Neural progenitor cell (in vitro differentiated cells): ENCODE results near the gene TANC1. TPM values are rescaled to one million over a fixed set of nuclear protein-coding genes. Genes with fewer than 3 reads are reported as not detected.

Experiments
- DNase-seq: peaks from one replicate; pipeline ENCODE4 v3.0.0-alpha.2; 2016; ENCODE audit warnings: low spot score
- H2AFZ ChIP-seq: fragments of 200-600 bp; sonication (generic); replicated peaks from 2 replicates; pipeline ENCODE4 v1.6.1; 2016; ENCODE audit warnings: antibody characterized with exemption
- H3F3A ChIP-seq: fragments of 200-600 bp; sonication (generic); 2 replicates; pipeline ENCODE4 v1.6.1; 2016; ENCODE audit warnings: antibody characterized with exemption, low read depth
- H3K27ac ChIP-seq: fragments of 200-600 bp; sonication (generic); 2 replicates; pipeline ENCODE4 v1.5.1; 2016; ENCODE audit warnings: mild to moderate bottlenecking
- H3K27me3 ChIP-seq: fragments of 200-600 bp; sonication (generic); 2 replicates; pipeline ENCODE4 v1.6.1; 2016; ENCODE audit warnings: mild to moderate bottlenecking, moderate library complexity
- H3K36me3 ChIP-seq: fragments of 200-600 bp; sonication (generic); 2 replicates; pipeline ENCODE4 v1.5.1; 2016
- H3K4me1 ChIP-seq: fragments of 200-600 bp; sonication (generic); 2 replicates; pipeline ENCODE4 v1.6.1; 2016; ENCODE audit warnings: mixed run types
- H3K4me2 ChIP-seq: fragments of 200-600 bp; sonication (generic); 2 replicates; pipeline ENCODE4 v1.6.1; 2016
- H3K4me3 ChIP-seq: fragments of 200-600 bp; sonication (generic); 2 replicates; pipeline ENCODE4 v1.5.1; 2016
- H3K79me2 ChIP-seq: fragments of 200-600 bp; sonication (generic); 2 replicates; pipeline ENCODE4 v1.6.1; 2016; ENCODE audit warnings: low read depth
- H3K9ac ChIP-seq: fragments of 200-600 bp; sonication (generic); 2 replicates; pipeline ENCODE4 v1.6.1; 2016
- H3K9me3 ChIP-seq: fragments of 200-600 bp; sonication (generic); 2 replicates; pipeline ENCODE4 v1.5.1; 2016; ENCODE audit warnings: low read depth
- H4K20me1 ChIP-seq: fragments of 200-600 bp; sonication (generic); 2 replicates; pipeline ENCODE4 v1.6.1; 2016; ENCODE audit warnings: low read depth
- H3K27ac Mint-ChIP-seq: 3 replicates; pipeline ENCODE4 v1.8.0; 2021; ENCODE audit warnings: mixed read lengths
- H3K27me3 Mint-ChIP-seq: 2 replicates; pipeline ENCODE4 v1.8.0; 2022; ENCODE audit warnings: low read depth, mild to moderate bottlenecking, inconsistent platforms, moderate library complexity, mixed read lengths; ENCODE audit not compliant: insufficient read depth
- H3K36me3 Mint-ChIP-seq: 3 replicates; pipeline ENCODE4 v1.8.0; 2021; ENCODE audit warnings: mixed read lengths
- H3K4me1 Mint-ChIP-seq: 3 replicates; pipeline ENCODE4 v1.8.0; 2021; ENCODE audit warnings: mixed read lengths
- H3K4me3 Mint-ChIP-seq: 3 replicates; pipeline ENCODE4 v1.8.0; 2021; ENCODE audit warnings: mild to moderate bottlenecking, moderate library complexity, mixed read lengths
- H3K9me3 Mint-ChIP-seq: 3 replicates; pipeline ENCODE4 v1.8.0; 2020; ENCODE audit warnings: mixed read lengths
- CTCF ChIP-seq: fragments of 200-600 bp; sonication (generic); IDR thresholded peaks from 2 replicates; pipeline ENCODE4 v1.5.1; 2017; ENCODE audit warnings: antibody characterized with exemption, mild to moderate bottlenecking
- EZH2 ChIP-seq: fragments of 200-600 bp; sonication (generic); IDR thresholded peaks from 2 replicates; pipeline ENCODE4 v1.6.1; 2017; ENCODE audit warnings: antibody characterized with exemption, mild to moderate bottlenecking, moderate library complexity
- EZH2phosphoT487 ChIP-seq: fragments of 200-600 bp; sonication (generic); IDR thresholded peaks from 2 replicates; pipeline ENCODE4 v1.6.1; 2017; ENCODE audit warnings: antibody characterized with exemption
- total RNA-seq: library from RNA; depleted of rRNA; stranded (reverse); fragments of >200 nt; gene quantifications from 2 replicates; pipeline ENCODE4 v1.2.3, GENCODE V29; 2015; ENCODE audit warnings: low replicate concordance

The TANC1 gene
- total RNA-seq, 1 donor from 2014 or later: 11.9 TPM

GRCh38 chr2:158993721-158994587, 25.5 kb downstream of the TANC1 start:
- Histone ChIP-seq H3K9ac (no peak overlapping the region), H2AFZ (no peak overlapping the region), H3K27me3 (no peaks in the 10 kb centered on the region), H3F3A (no peaks in the 10 kb centered on the region), H3K79me2 (no peaks in the 10 kb centered on the region), H3K36me3 (no peaks in the 10 kb centered on the region), H3K4me2 (no peak overlapping the region), H3K27ac (no peak overlapping the region), H3K4me1 (peaks cover 10% of the 10 kb centered on the region), H3K4me3 (no peak overlapping the region), H4K20me1 (peaks cover 6% of the 10 kb centered on the region), H3K9me3 (no peaks in the 10 kb centered on the region)
- Mint-ChIP-seq H3K27me3 (peaks cover 2% of the 10 kb centered on the region), H3K27ac (no peak overlapping the region), H3K4me3 (no peak overlapping the region), H3K4me1 (peaks cover 20% of the 10 kb centered on the region), H3K36me3 (no peaks in the 10 kb centered on the region), H3K9me3 (peaks cover 8% of the 10 kb centered on the region)
- TF ChIP-seq EZH2phosphoT487: no peak
- TF ChIP-seq EZH2: no peak
- no peak for TF ChIP-seq CTCF
- no peak for DNase-seq

- no peaks in the 10 kb centered on the region for H3K27me3 ChIP-seq
- H3K4me1 Mint-ChIP-seq: peaks cover 21% of the 10 kb centered on the region
- H3K4me3 Mint-ChIP-seq: no peak overlapping the region
- peaks cover 6% of the 10 kb centered on the region for H4K20me1 ChIP-seq
- H3K36me3 ChIP-seq: no peaks in the 10 kb centered on the region
- H3K4me3 ChIP-seq: no peak overlapping the region
- DNase-seq: peak; percentile 29
- TF ChIP-seq CTCF: no peak
- no peak for TF ChIP-seq EZH2phosphoT487
- TF ChIP-seq EZH2: no peak
- H3K4me2 ChIP-seq: no peak overlapping the region
- no peaks in the 10 kb centered on the region for H3K36me3 Mint-ChIP-seq
- no peaks in the 10 kb centered on the region for H3K79me2 ChIP-seq
- no peak overlapping the region for H3K9ac ChIP-seq
- no peak overlapping the region for H3K27ac ChIP-seq
- peaks cover 10% of the 10 kb centered on the region for H3K4me1 ChIP-seq
- H3K9me3 ChIP-seq: no peaks in the 10 kb centered on the region
- H3K9me3 Mint-ChIP-seq: peaks cover 4% of the 10 kb centered on the region
- no peak overlapping the region for H2AFZ ChIP-seq
- H3K27ac Mint-ChIP-seq: no peak overlapping the region
- H3K27me3 Mint-ChIP-seq: no peaks in the 10 kb centered on the region
- H3F3A ChIP-seq: no peaks in the 10 kb centered on the region
Measured at GRCh38 chr2:158994920-158995676, 26.7 kb downstream of the TANC1 start.

GRCh38 chr2:158995677-158996049, 27.2 kb downstream of the TANC1 start:
- Mint-ChIP-seq H3K27me3 (no peaks in the 10 kb centered on the region), H3K9me3 (no peaks in the 10 kb centered on the region), H3K36me3 (no peaks in the 10 kb centered on the region), H3K27ac (no peak overlapping the region), H3K4me1 (peaks cover 21% of the 10 kb centered on the region), H3K4me3 (no peak overlapping the region)
- Histone ChIP-seq H3K9ac (no peak overlapping the region), H3K79me2 (no peaks in the 10 kb centered on the region), H3K36me3 (no peaks in the 10 kb centered on the region), H4K20me1 (peaks cover 6% of the 10 kb centered on the region), H3K9me3 (no peaks in the 10 kb centered on the region), H3F3A (no peaks in the 10 kb centered on the region), H3K27ac (no peak overlapping the region), H2AFZ (no peak overlapping the region), H3K27me3 (no peaks in the 10 kb centered on the region), H3K4me2 (no peak overlapping the region), H3K4me1 (peaks cover 10% of the 10 kb centered on the region), H3K4me3 (no peak overlapping the region)
- no peak for TF ChIP-seq EZH2
- TF ChIP-seq CTCF: no peak
- no peak for TF ChIP-seq EZH2phosphoT487
- DNase-seq: peak; percentile 10
